ENCODE data around the gene ST6GALNAC1. TPM values are rescaled to one million over a fixed set of nuclear protein-coding genes. Genes with fewer than 3 reads are reported as not detected.

The ST6GALNAC1 gene
- total RNA-seq, 1 donor from 2014 or later = 2.0 TPM

GRCh38 chr17:76584427-76585032 is 59.0 kb downstream of the ST6GALNAC1 start:
- intact Hi-C loops (cut with micrococcal nuclease) = no loop called here

GRCh38 chr17:76582660-76583059 is 60.9 kb downstream of the ST6GALNAC1 start:
- intact Hi-C loops (cut with micrococcal nuclease) = no loop called here

- intact Hi-C loops (cut with micrococcal nuclease) = no loop called here
These were observed 62.0 kb downstream of the ST6GALNAC1 start for GRCh38 chr17:76581515-76581914.

GRCh38 chr17:76579281-76579680 is 64.3 kb downstream of the ST6GALNAC1 start:
- intact Hi-C loops (cut with micrococcal nuclease) = no loop called here

- intact Hi-C loops (cut with micrococcal nuclease) = no loop called here
These were observed 65.2 kb downstream of the ST6GALNAC1 start for GRCh38 chr17:76578376-76578775.

GRCh38 chr17:76577876-76578275 is 65.7 kb downstream of the ST6GALNAC1 start:
- intact Hi-C loops (cut with micrococcal nuclease) = no loop called here

- intact Hi-C loops (cut with micrococcal nuclease) = no loop called here
These were observed 67.4 kb downstream of the ST6GALNAC1 start for GRCh38 chr17:76576189-76576588.

- intact Hi-C loops (cut with micrococcal nuclease) = no loop called here
These were observed 68.0 kb downstream of the ST6GALNAC1 start for GRCh38 chr17:76575570-76575969.

Other genes with a start within 250 kb of the ST6GALNAC1 start
- gene UBE2O, start 190.6 kb downstream of the ST6GALNAC1 start, total RNA-seq = 34.1 and 40.6 TPM in 2 replicates
- 0.32 TPM in 1 of 2 replicates, not detected in the other for gene AANAT, start 176.2 kb downstream of the ST6GALNAC1 start, total RNA-seq
- 43.2 and 45.8 TPM in 2 replicates for gene RHBDF2, start 142.3 kb downstream of the ST6GALNAC1 start, total RNA-seq
- gene CYGB, start 106.0 kb downstream of the ST6GALNAC1 start, total RNA-seq = 0.11 TPM in 1 of 2 replicates, not detected in the other
- gene PRCD, start 103.7 kb downstream of the ST6GALNAC1 start, total RNA-seq = not detected in 2 replicates
- gene ST6GALNAC2, start 57.9 kb downstream of the ST6GALNAC1 start, total RNA-seq = not detected in 2 replicates
- 5.5 and 5.8 TPM in 2 replicates for gene MXRA7, start 67.2 kb upstream of the ST6GALNAC1 start, total RNA-seq
- gene JMJD6, start 82.8 kb upstream of the ST6GALNAC1 start, total RNA-seq = 59.4 and 59.9 TPM in 2 replicates
- 40.2 and 41.9 TPM in 2 replicates for gene METTL23, start 83.1 kb upstream of the ST6GALNAC1 start, total RNA-seq
- 453 and 468 TPM in 2 replicates for gene SRSF2, start 93.6 kb upstream of the ST6GALNAC1 start, total RNA-seq
- 21.8 and 23.6 TPM in 2 replicates for gene MFSD11, start 94.4 kb upstream of the ST6GALNAC1 start, total RNA-seq
- 0.84 and 1.2 TPM in 2 replicates for gene MGAT5B, start 224.6 kb upstream of the ST6GALNAC1 start, total RNA-seq